ENCODE data around the gene TOX2.
A peak's percentile ranks its signal among the peaks of the same experiment; 100 is the strongest.

TOX2 gene

GRCh38 chr20:44079291-44079690 is 164.6 kb downstream of the TOX2 start:
- Mint-ChIP-seq H3K36me3 (ENCODE audit: low read depth) (no peaks in the 10 kb centered on the region), H3K4me3 (no peak overlapping the region), H3K9me3 (no peaks in the 10 kb centered on the region), H3K27ac (no peak overlapping the region), H3K4me1 (ENCODE audit: low read depth) (peaks cover 26% of the 10 kb centered on the region), H3K27me3 (no peaks in the 10 kb centered on the region)
- no peak for DNase-seq

DNA sequence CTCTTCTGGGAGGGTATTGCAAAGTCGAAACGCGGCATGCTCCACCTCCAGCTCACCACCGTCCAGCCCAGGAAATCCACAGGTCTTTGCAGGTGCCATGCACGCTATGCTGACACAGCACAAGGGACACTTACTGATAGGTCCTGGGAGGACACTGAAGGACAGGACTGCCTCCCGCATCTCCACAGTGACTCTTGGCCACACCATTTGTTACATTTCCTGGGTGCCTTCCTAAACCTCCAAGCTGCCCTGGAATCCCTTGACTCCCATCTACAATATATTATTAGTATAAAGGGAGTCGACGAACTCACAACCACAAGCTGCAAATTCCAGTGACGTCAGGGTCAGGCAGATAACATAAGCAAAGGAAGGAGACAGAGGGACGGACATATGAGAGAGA is 165.4 kb downstream of the TOX2 start:
- H3K27ac Mint-ChIP-seq, result no peak overlapping the region
- H3K4me1 Mint-ChIP-seq (ENCODE audit: low read depth), result peaks cover 18% of the 10 kb centered on the region
- no peaks in the 10 kb centered on the region for H3K9me3 Mint-ChIP-seq
- H3K36me3 Mint-ChIP-seq (ENCODE audit: low read depth), result no peaks in the 10 kb centered on the region
- H3K27me3 Mint-ChIP-seq, result no peaks in the 10 kb centered on the region
- no peak overlapping the region for H3K4me3 Mint-ChIP-seq
- no peak for DNase-seq

DNA sequence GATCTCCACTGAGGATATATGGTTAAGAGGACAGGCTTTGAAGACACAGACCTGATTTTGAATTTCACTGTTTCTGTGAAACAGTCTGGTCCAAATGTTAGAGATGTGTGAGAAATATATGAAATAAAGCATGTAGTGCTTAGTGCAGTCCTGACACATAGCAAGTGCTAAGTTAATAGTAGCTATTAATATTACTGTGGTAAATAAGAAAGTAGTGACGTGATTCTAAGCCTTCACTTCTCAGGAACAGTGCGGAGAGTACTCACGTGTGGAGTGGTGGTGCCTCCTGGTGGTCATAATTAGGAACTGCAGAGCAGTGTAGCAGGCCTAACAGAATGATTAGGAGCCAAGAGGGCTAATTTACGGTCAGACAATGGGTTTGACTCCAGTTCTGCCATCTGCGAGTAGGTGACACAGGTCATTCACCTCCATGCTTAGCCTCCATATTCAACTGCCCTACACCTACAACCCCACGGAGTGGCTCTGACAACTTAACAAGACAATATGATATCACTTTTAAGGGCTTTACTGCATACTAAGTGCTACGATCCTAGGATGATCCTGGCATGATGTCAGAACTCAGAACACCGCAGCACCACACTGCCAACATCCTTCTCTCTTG is 166.1 kb downstream of the TOX2 start:
- peak; percentile 82 for DNase-seq
- no peaks in the 10 kb centered on the region for H3K27me3 Mint-ChIP-seq
- H3K9me3 Mint-ChIP-seq, result no peaks in the 10 kb centered on the region
- no peak overlapping the region for H3K4me3 Mint-ChIP-seq
- H3K27ac Mint-ChIP-seq, result no peak overlapping the region
- H3K36me3 Mint-ChIP-seq (ENCODE audit: low read depth), result no peaks in the 10 kb centered on the region
- H3K4me1 Mint-ChIP-seq (ENCODE audit: low read depth), result peaks cover 12% of the 10 kb centered on the region

- Mint-ChIP-seq H3K27me3 (no peaks in the 10 kb centered on the region), H3K9me3 (no peaks in the 10 kb centered on the region), H3K36me3 (ENCODE audit: low read depth) (no peaks in the 10 kb centered on the region), H3K27ac (no peak overlapping the region), H3K4me1 (ENCODE audit: low read depth) (peaks cover 12% of the 10 kb centered on the region), H3K4me3 (no peak overlapping the region)
- DNase-seq, result no peak
Observed at GRCh38 chr20:44081476-44081875, 166.8 kb downstream of the TOX2 start.

DNA sequence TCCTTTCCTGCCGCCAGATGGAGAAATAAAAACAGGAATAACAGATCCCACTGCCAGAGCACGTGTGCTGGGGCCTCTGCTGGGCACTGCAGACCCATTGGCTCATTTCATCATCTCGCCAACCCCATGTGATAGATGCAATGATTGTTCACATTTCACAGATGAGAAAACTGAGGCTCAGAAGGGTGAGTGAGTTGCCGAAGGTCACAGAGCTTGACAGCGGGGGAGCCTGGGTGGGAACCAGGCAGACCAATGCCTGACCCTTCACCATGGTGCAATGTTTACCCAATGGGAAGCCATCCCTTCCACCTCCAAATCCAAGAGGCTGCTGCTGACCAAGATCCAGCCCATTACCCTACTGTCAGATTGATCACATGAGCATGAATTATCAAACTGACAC is 167.2 kb downstream of the TOX2 start:
- DNase-seq, result no peak
- H3K9me3 Mint-ChIP-seq, result no peaks in the 10 kb centered on the region
- peaks cover 12% of the 10 kb centered on the region for H3K4me1 Mint-ChIP-seq (ENCODE audit: low read depth)
- H3K36me3 Mint-ChIP-seq (ENCODE audit: low read depth), result no peaks in the 10 kb centered on the region
- H3K4me3 Mint-ChIP-seq, result no peak overlapping the region
- H3K27me3 Mint-ChIP-seq, result no peaks in the 10 kb centered on the region
- H3K27ac Mint-ChIP-seq, result no peak overlapping the region

- Mint-ChIP-seq H3K9me3 (no peaks in the 10 kb centered on the region), H3K27me3 (no peaks in the 10 kb centered on the region), H3K27ac (no peak overlapping the region), H3K36me3 (ENCODE audit: low read depth) (no peaks in the 10 kb centered on the region), H3K4me1 (ENCODE audit: low read depth) (peaks cover 9% of the 10 kb centered on the region), H3K4me3 (no peak overlapping the region)
- no peak for DNase-seq
Observed at GRCh38 chr20:44083220-44083933, 168.7 kb downstream of the TOX2 start.

GRCh38 chr20:44084439-44084838 is 169.8 kb downstream of the TOX2 start:
- Mint-ChIP-seq H3K27me3 (no peaks in the 10 kb centered on the region), H3K27ac (no peak overlapping the region), H3K9me3 (no peaks in the 10 kb centered on the region), H3K4me3 (no peak overlapping the region), H3K36me3 (ENCODE audit: low read depth) (no peaks in the 10 kb centered on the region), H3K4me1 (ENCODE audit: low read depth) (peaks cover 8% of the 10 kb centered on the region)
- no peak for DNase-seq

- no peak overlapping the region for H3K4me3 Mint-ChIP-seq
- no peaks in the 10 kb centered on the region for H3K36me3 Mint-ChIP-seq (ENCODE audit: low read depth)
- peaks cover 8% of the 10 kb centered on the region for H3K4me1 Mint-ChIP-seq (ENCODE audit: low read depth)
- no peaks in the 10 kb centered on the region for H3K27me3 Mint-ChIP-seq
- no peak overlapping the region for H3K27ac Mint-ChIP-seq
- no peaks in the 10 kb centered on the region for H3K9me3 Mint-ChIP-seq
- DNase-seq, result no peak
Observed at GRCh38 chr20:44084891-44085290, 170.2 kb downstream of the TOX2 start.

DNA sequence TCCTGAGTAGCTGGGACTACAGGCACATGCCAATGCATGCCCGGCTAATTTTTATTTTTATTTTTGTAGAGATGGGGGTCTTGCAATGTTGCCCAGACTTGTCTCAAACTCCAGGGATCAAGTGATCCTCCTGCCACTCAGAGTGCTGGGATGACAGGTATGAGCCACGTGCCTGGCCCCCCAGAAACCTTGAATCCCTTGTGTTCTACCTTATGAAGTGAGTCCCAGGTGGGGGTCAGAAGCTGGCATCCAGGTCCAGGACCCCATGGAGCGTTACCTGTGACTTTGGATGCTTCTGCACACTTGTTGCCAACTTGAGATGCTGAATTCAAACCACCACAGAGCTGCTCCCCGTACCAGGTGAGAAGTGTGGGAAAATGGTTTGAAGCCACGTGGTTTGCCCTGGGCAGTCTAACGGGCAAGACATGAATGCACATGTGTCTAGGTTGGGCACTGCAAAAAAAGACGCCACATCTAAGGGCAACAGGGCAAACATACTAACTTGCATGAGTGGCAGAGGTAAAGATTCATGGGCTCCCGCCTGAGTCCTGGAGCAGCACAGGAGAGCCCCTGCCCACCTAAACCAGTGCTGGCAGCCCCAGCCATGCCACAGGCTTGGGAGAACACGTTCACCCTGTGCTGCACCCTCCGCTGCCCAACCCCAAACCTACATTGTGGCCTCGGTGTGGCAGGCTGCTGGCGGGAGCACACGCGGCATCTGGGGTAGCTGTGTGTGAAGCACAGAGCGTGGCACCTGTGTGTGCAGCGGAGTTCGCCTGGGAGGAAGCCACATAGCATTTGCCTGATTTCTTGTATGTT is 171.2 kb downstream of the TOX2 start:
- DNase-seq, result no peak

GRCh38 chr20:44087051-44087856 is 172.6 kb downstream of the TOX2 start:
- no peaks in the 10 kb centered on the region for H3K27me3 Mint-ChIP-seq
- H3K4me1 Mint-ChIP-seq (ENCODE audit: low read depth), result no peaks in the 10 kb centered on the region
- H3K27ac Mint-ChIP-seq, result no peak overlapping the region
- no peaks in the 10 kb centered on the region for H3K36me3 Mint-ChIP-seq (ENCODE audit: low read depth)
- no peaks in the 10 kb centered on the region for H3K9me3 Mint-ChIP-seq
- DNase-seq, result no peak
- no peak overlapping the region for H3K4me3 Mint-ChIP-seq

More for the DNA sequence above, 171.2 kb downstream of the TOX2 start:
- H3K36me3 Mint-ChIP-seq (ENCODE audit: low read depth), result no peaks in the 10 kb centered on the region
- H3K4me3 Mint-ChIP-seq, result no peak overlapping the region
- H3K27me3 Mint-ChIP-seq, result no peaks in the 10 kb centered on the region
- H3K27ac Mint-ChIP-seq, result no peak overlapping the region
- peaks cover 1% of the 10 kb centered on the region for H3K4me1 Mint-ChIP-seq (ENCODE audit: low read depth)
- no peaks in the 10 kb centered on the region for H3K9me3 Mint-ChIP-seq

DNA sequence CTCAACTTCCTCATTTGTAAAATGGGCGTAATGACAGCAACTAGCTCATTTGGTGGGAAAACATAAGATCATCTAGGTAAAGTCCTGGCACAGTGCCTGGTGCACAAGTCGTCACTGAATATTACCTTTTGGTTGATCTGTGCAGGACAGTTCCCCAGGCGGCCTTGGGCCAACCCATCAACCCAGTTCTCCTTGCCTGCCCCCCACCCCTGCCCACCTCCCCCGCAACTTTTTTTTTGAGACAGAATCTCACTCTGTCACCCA is 173.1 kb downstream of the TOX2 start:
- H3K27me3 Mint-ChIP-seq, result peaks cover under 1% of the 10 kb centered on the region
- H3K9me3 Mint-ChIP-seq, result no peaks in the 10 kb centered on the region
- no peak overlapping the region for H3K4me3 Mint-ChIP-seq
- no peak for DNase-seq
- H3K4me1 Mint-ChIP-seq (ENCODE audit: low read depth), result no peaks in the 10 kb centered on the region
- no peak overlapping the region for H3K27ac Mint-ChIP-seq
- H3K36me3 Mint-ChIP-seq (ENCODE audit: low read depth), result no peaks in the 10 kb centered on the region

DNA sequence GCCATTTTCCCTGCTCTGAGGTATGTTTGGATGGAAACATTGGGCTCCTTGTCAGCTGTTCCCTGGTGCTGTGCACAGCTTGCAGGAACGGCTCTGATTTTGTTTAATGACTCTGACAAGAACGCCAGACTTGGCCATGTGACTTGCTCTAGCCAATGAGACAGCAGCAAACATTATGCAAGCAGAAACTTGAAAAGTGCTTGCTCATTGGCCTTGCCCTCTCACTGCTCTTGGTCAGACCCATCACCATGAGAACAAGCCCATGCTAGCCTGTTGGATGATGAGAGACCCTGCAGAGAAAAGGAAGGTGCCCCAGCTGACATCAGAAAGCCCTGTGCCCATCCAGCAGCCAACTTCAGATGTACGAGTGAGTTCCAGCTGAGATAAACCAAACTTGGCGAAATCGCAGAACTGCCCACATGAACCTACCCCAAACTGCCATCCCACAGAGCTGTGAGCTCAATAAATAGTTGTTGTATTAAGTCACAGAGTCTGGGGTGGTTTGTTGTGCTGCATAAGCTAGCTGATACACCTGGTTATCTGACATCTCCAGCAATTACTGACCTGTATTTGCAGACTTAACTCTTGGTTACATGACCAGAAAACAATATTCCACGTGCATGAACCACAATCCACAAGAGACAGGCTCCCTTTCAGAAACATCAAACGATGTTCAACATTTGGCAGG is 175.5 kb downstream of the TOX2 start:
- no peak overlapping the region for H3K4me3 Mint-ChIP-seq
- peaks cover 14% of the 10 kb centered on the region for H3K27me3 Mint-ChIP-seq
- H3K4me1 Mint-ChIP-seq (ENCODE audit: low read depth), result no peaks in the 10 kb centered on the region
- no peaks in the 10 kb centered on the region for H3K36me3 Mint-ChIP-seq (ENCODE audit: low read depth)
- no peak overlapping the region for H3K27ac Mint-ChIP-seq
- H3K9me3 Mint-ChIP-seq, result no peaks in the 10 kb centered on the region
- no peak for DNase-seq

GRCh38 chr20:44091026-44091425 is 176.4 kb downstream of the TOX2 start:
- no peak overlapping the region for H3K4me3 Mint-ChIP-seq
- H3K9me3 Mint-ChIP-seq, result no peaks in the 10 kb centered on the region
- DNase-seq, result no peak
- no peaks in the 10 kb centered on the region for H3K4me1 Mint-ChIP-seq (ENCODE audit: low read depth)
- H3K36me3 Mint-ChIP-seq (ENCODE audit: low read depth), result no peaks in the 10 kb centered on the region
- peaks cover 14% of the 10 kb centered on the region for H3K27me3 Mint-ChIP-seq
- no peak overlapping the region for H3K27ac Mint-ChIP-seq

GRCh38 chr20:44092551-44093248 is 178.0 kb downstream of the TOX2 start:
- Mint-ChIP-seq H3K36me3 (ENCODE audit: low read depth) (no peaks in the 10 kb centered on the region), H3K9me3 (no peaks in the 10 kb centered on the region), H3K4me1 (ENCODE audit: low read depth) (no peaks in the 10 kb centered on the region), H3K4me3 (no peak overlapping the region), H3K27me3 (peaks cover 18% of the 10 kb centered on the region), H3K27ac (no peak overlapping the region)
- DNase-seq, result no peak

Data from activated T-cell treated with anti-CD3 and anti-CD28 coated beads, Interleukin-2, amount 50 U/mL, for 24 hours (primary cell).